CD8-positive, alpha-beta memory T cell (primary cell): ENCODE data around the gene TRMU. TPM values are rescaled to one million over a fixed set of nuclear protein-coding genes. Genes with fewer than 3 reads are reported as not detected.
"Not testable (repeated sequence)": the region's sequence is repeated elsewhere in the genome, so short reads cannot be mapped to it uniquely, and the experiment has no call there.

ENCODE experiments used
- CTCF ChIA-PET: fragments of 350-600 bp; sonication (Branson Sonifier 250); formaldehyde crosslinking; loops from one replicate; lab custom pipeline; 2021; ENCODE audit warnings: antibody characterized with exemption; lab: Charles Lee
- POLR2A ChIA-PET: fragments of 350-600 bp; sonication (Branson Sonifier 250); formaldehyde crosslinking; loops from one replicate; lab custom pipeline; 2021; ENCODE audit warnings: antibody characterized with exemption; lab: Charles Lee
- DNase-seq, 5 donors: peaks; one replicate each; pipeline versions ENCODE4 v3.0.0 to v3.0.0-alpha.2; 2020 to 2022; ENCODE audit warnings: mixed read lengths in 1 of 5
- H3K27ac ChIP-seq: one replicate; pipeline ENCODE4 v1.7.0; 2013; ENCODE audit warnings: low read depth, mild to moderate bottlenecking, low read length, moderate library complexity
- H3K27me3 ChIP-seq: 2 replicates; pipeline ENCODE4 v1.7.0; 2013; ENCODE audit warnings: low read length, mild to moderate bottlenecking; ENCODE audit not compliant: insufficient read depth, poor library complexity, severe bottlenecking
- H3K36me3 ChIP-seq: 2 replicates; pipeline ENCODE4 v1.7.0; 2013; ENCODE audit warnings: mild to moderate bottlenecking, low read length, moderate library complexity; ENCODE audit not compliant: insufficient read depth
- H3K4me1 ChIP-seq: 2 replicates; pipeline ENCODE4 v1.7.0; 2013; ENCODE audit warnings: mild to moderate bottlenecking, low read length, moderate library complexity; ENCODE audit not compliant: insufficient read depth
- H3K4me3 ChIP-seq: 2 replicates; pipeline ENCODE4 v1.7.0; 2013; ENCODE audit warnings: mild to moderate bottlenecking, low read length
- H3K9me3 ChIP-seq: 2 replicates; pipeline ENCODE4 v1.7.0; 2013; ENCODE audit warnings: mild to moderate bottlenecking, low read length
- H3K27ac Mint-ChIP-seq, 8 donors: one replicate each; pipeline ENCODE4 v1.8.0; 2020 to 2021; ENCODE audit warnings: mixed read lengths in 8 of 8, mild to moderate bottlenecking in 6 of 8, inconsistent platforms in 3 of 8, moderate library complexity in 3 of 8
- H3K27me3 Mint-ChIP-seq, 2 donors: one replicate each; pipeline ENCODE4 v1.8.0; 2020 to 2021; ENCODE audit warnings: mixed read lengths in 2 of 2, mild to moderate bottlenecking in 1 of 2, moderate library complexity in 1 of 2
- H3K36me3 Mint-ChIP-seq, 3 donors: one replicate each; pipeline ENCODE4 v1.8.0; 2020 to 2021; ENCODE audit warnings: mixed read lengths in 3 of 3, inconsistent platforms in 1 of 3, mild to moderate bottlenecking in 1 of 3
- H3K4me1 Mint-ChIP-seq, 3 donors: one replicate each; pipeline ENCODE4 v1.8.0; 2020 to 2021; ENCODE audit warnings: mixed read lengths in 3 of 3, inconsistent platforms in 1 of 3, mild to moderate bottlenecking in 1 of 3
- H3K4me3 Mint-ChIP-seq, 7 donors: one replicate each; pipeline ENCODE4 v1.8.0; 2020 to 2021; ENCODE audit warnings: mixed read lengths in 7 of 7, mild to moderate bottlenecking in 6 of 7, moderate library complexity in 4 of 7, inconsistent platforms in 2 of 7
- H3K9me3 Mint-ChIP-seq, 5 donors: one replicate each; pipeline ENCODE4 v1.8.0; 2020 to 2022; ENCODE audit warnings: mixed read lengths in 5 of 5, mild to moderate bottlenecking in 3 of 5, moderate library complexity in 2 of 5, inconsistent platforms in 1 of 5
- polyA plus RNA-seq: library from polyadenylated mRNA; unstranded; fragments of 300-500 nt; fragmentation: Illumina TruSeq; gene quantifications from one replicate; pipeline ENCODE4 v1.2.3, GENCODE V29; 2021
- total RNA-seq, 2 experiments: library from RNA; stranded (reverse); gene quantifications; one replicate each; pipeline ENCODE4 v1.2.3, GENCODE V29; 2021

TRMU gene
- total and polyA plus RNA-seq, 3 experiments from 2014 or later = 13.3 to 69.5 (median 68.9) TPM

- H3K27ac ChIP-seq = no peak overlapping the region
- H3K36me3 ChIP-seq = no peaks in the 10 kb centered on the region
- DNase-seq = no peak
- no peaks in the 10 kb centered on the region for H3K9me3 ChIP-seq
- Mint-ChIP-seq H3K4me3 (no peak overlapping the region), H3K27me3 (peaks cover 0 to 5% of the 10 kb centered on the region in 2 donors), H3K36me3 (no peaks in the 10 kb centered on the region), H3K27ac (no peak overlapping the region), H3K9me3 (no peaks in the 10 kb centered on the region), H3K4me1 (peaks cover 26 to 30% (median 27%) of the 10 kb centered on the region in 3 donors)
- peaks cover 4% of the 10 kb centered on the region for H3K4me1 ChIP-seq
- ChIA-PET POLR2A (no interaction called here), CTCF (interaction anchor here (1.0 to 1.5 kb wide), 2 partner anchors 31 to 32 kb away, joined by 3 to 6 read pairs; no protein-coding TSS in a partner anchor)
- H3K27me3 ChIP-seq = no peaks in the 10 kb centered on the region
- no peak overlapping the region for H3K4me3 ChIP-seq
Measured at GRCh38 chr22:46399251-46400024, 63.9 kb downstream of the TRMU start.

GRCh38 chr22:46401370-46401769 lies 65.9 kb downstream of the TRMU start:
- DNase-seq = no peak
- Mint-ChIP-seq H3K4me3 (no peak overlapping the region), H3K27me3 (no peaks in the 10 kb centered on the region), H3K36me3 (no peaks in the 10 kb centered on the region), H3K4me1 (peaks cover 26 to 32% (median 27%) of the 10 kb centered on the region in 3 donors), H3K27ac (no peak overlapping the region), H3K9me3 (no peaks in the 10 kb centered on the region)
- H3K36me3 ChIP-seq = no peaks in the 10 kb centered on the region
- ChIA-PET CTCF (no interaction called here), POLR2A (no interaction called here)
- H3K27me3 ChIP-seq = no peaks in the 10 kb centered on the region
- H3K27ac ChIP-seq = no peak overlapping the region
- H3K4me3 ChIP-seq = no peak overlapping the region
- peaks cover 4% of the 10 kb centered on the region for H3K4me1 ChIP-seq
- no peaks in the 10 kb centered on the region for H3K9me3 ChIP-seq

- peak overlapping the region in 5 of 8 donors; percentile 26 to 88 (median 50) for H3K27ac Mint-ChIP-seq
- H3K4me1 ChIP-seq = peaks cover 4% of the 10 kb centered on the region
- no peak overlapping the region for H3K27ac ChIP-seq
- H3K27me3 Mint-ChIP-seq = no peaks in the 10 kb centered on the region
- no peak for DNase-seq
- no peaks in the 10 kb centered on the region for H3K27me3 ChIP-seq
- no peaks in the 10 kb centered on the region for H3K36me3 Mint-ChIP-seq
- no peaks in the 10 kb centered on the region for H3K9me3 ChIP-seq
- no peaks in the 10 kb centered on the region for H3K36me3 ChIP-seq
- H3K4me3 ChIP-seq = no peak overlapping the region
- ChIA-PET POLR2A (no interaction called here), CTCF (no interaction called here)
- H3K4me3 Mint-ChIP-seq = peak overlapping the region in 2 of 7 donors; percentile 3 to 42
- peaks cover 26 to 32% (median 27%) of the 10 kb centered on the region in 3 donors for H3K4me1 Mint-ChIP-seq
- H3K9me3 Mint-ChIP-seq = no peaks in the 10 kb centered on the region
Measured at GRCh38 chr22:46402505-46402904, 67.0 kb downstream of the TRMU start.

- H3K4me3 ChIP-seq, H3K27me3 Mint-ChIP-seq, H3K36me3 ChIP-seq, H3K4me1 ChIP-seq, H3K9me3 Mint-ChIP-seq, CTCF ChIA-PET, H3K36me3 Mint-ChIP-seq, POLR2A ChIA-PET, H3K27ac ChIP-seq, H3K27me3 ChIP-seq, H3K9me3 ChIP-seq: not testable (repeated sequence)
- DNase-seq = peak in 1 of 5 donors; percentile 43
- peaks cover 26 to 32% (median 27%) of the 10 kb centered on the region in 3 donors for H3K4me1 Mint-ChIP-seq
- peak overlapping the region in 5 of 8 donors; percentile 47 to 84 (median 71) for H3K27ac Mint-ChIP-seq
- peak overlapping the region in 6 of 7 donors; percentile 29 to 63 (median 52) for H3K4me3 Mint-ChIP-seq
Measured at GRCh38 chr22:46403880-46404279, 68.4 kb downstream of the TRMU start.

GRCh38 chr22:46405901-46406300 lies 70.4 kb downstream of the TRMU start:
- no peak overlapping the region for H3K4me3 Mint-ChIP-seq
- no peak overlapping the region for H3K27ac Mint-ChIP-seq
- H3K4me1 Mint-ChIP-seq = peaks cover 18 to 24% (median 20%) of the 10 kb centered on the region in 3 donors
- H3K36me3 ChIP-seq = no peaks in the 10 kb centered on the region
- no peaks in the 10 kb centered on the region for H3K36me3 Mint-ChIP-seq
- no peak overlapping the region for H3K4me3 ChIP-seq
- no peak for DNase-seq
- H3K9me3 ChIP-seq = no peaks in the 10 kb centered on the region
- no peaks in the 10 kb centered on the region for H3K27me3 ChIP-seq
- CTCF ChIA-PET = no interaction called here
- no peaks in the 10 kb centered on the region for H3K4me1 ChIP-seq
- peaks cover 0 to 3% of the 10 kb centered on the region in 2 donors for H3K27me3 Mint-ChIP-seq
- no peak overlapping the region for H3K27ac ChIP-seq
- POLR2A ChIA-PET = no interaction called here
- H3K9me3 Mint-ChIP-seq = no peaks in the 10 kb centered on the region

GRCh38 chr22:46406349-46406748 lies 70.8 kb downstream of the TRMU start:
- H3K4me3 ChIP-seq = no peak overlapping the region
- no peaks in the 10 kb centered on the region for H3K36me3 Mint-ChIP-seq
- H3K36me3 ChIP-seq = no peaks in the 10 kb centered on the region
- CTCF ChIA-PET = no interaction called here
- no peaks in the 10 kb centered on the region for H3K4me1 ChIP-seq
- no peak for DNase-seq
- H3K27ac ChIP-seq = no peak overlapping the region
- peaks cover 0 to 5% of the 10 kb centered on the region in 2 donors for H3K27me3 Mint-ChIP-seq
- no peak overlapping the region for H3K27ac Mint-ChIP-seq
- H3K9me3 Mint-ChIP-seq = no peaks in the 10 kb centered on the region
- no peaks in the 10 kb centered on the region for H3K9me3 ChIP-seq
- peaks cover 18 to 24% (median 20%) of the 10 kb centered on the region in 3 donors for H3K4me1 Mint-ChIP-seq
- POLR2A ChIA-PET = no interaction called here
- H3K27me3 ChIP-seq = no peaks in the 10 kb centered on the region
- no peak overlapping the region for H3K4me3 Mint-ChIP-seq

- Mint-ChIP-seq H3K4me3 (no peak overlapping the region), H3K4me1 (peaks cover 18 to 24% (median 20%) of the 10 kb centered on the region in 3 donors), H3K27ac (no peak overlapping the region), H3K36me3 (no peaks in the 10 kb centered on the region), H3K27me3 (peaks cover 0 to 5% of the 10 kb centered on the region in 2 donors), H3K9me3 (no peaks in the 10 kb centered on the region)
- Histone ChIP-seq H3K9me3 (no peaks in the 10 kb centered on the region), H3K36me3 (no peaks in the 10 kb centered on the region), H3K27ac (no peak overlapping the region), H3K27me3 (no peaks in the 10 kb centered on the region), H3K4me3 (no peak overlapping the region), H3K4me1 (no peaks in the 10 kb centered on the region)
- no peak for DNase-seq
- CTCF ChIA-PET = no interaction called here
- POLR2A ChIA-PET = no interaction called here
Measured at GRCh38 chr22:46406791-46407190, 71.3 kb downstream of the TRMU start.
